DOHH2 (cell line): ENCODE data around the gene REC114.
"Not testable (repeated sequence)": the region's sequence is repeated elsewhere in the genome, so short reads cannot be mapped to it uniquely, and the experiment has no call there.

Experiments
- H3F3A ChIP-seq: fragments of 200-600 bp; sonication (generic), shearing (Covaris generic); 2 replicates; pipeline ENCODE4 v1.6.0; 2016; ENCODE audit warnings: antibody characterized with exemption, mild to moderate bottlenecking; ENCODE audit not compliant: control insufficient read depth, insufficient read depth
- H3K27ac ChIP-seq: fragments of 200-600 bp; sonication (generic); 2 replicates; pipeline ENCODE4 v1.5.1; 2014; ENCODE audit warnings: low read depth, mild to moderate bottlenecking, low read length, moderate library complexity
- H3K27me3 ChIP-seq: fragments of 200-600 bp; sonication (generic); 2 replicates; pipeline ENCODE4 v1.6.1; 2014; ENCODE audit warnings: mild to moderate bottlenecking, low read length, mixed read lengths; ENCODE audit not compliant: control insufficient read depth
- H3K36me3 ChIP-seq: fragments of 200-600 bp; sonication (generic); 2 replicates; pipeline ENCODE4 v1.6.1; 2014; ENCODE audit warnings: mild to moderate bottlenecking, low read length, moderate library complexity, mixed read lengths; ENCODE audit not compliant: control insufficient read depth
- H3K4me1 ChIP-seq: fragments of 200-600 bp; sonication (generic); 2 replicates; pipeline ENCODE4 v1.6.1; 2014; ENCODE audit warnings: mild to moderate bottlenecking, low read length, mixed read lengths; ENCODE audit not compliant: control insufficient read depth
- H3K4me2 ChIP-seq: fragments of 200-600 bp; sonication (generic); 2 replicates; pipeline ENCODE4 v1.6.0; 2014; ENCODE audit warnings: mild to moderate bottlenecking, low read length, moderate library complexity
- H3K4me3 ChIP-seq: fragments of 200-600 bp; sonication (generic); 2 replicates; pipeline ENCODE4 v1.5.1; 2014; ENCODE audit warnings: mild to moderate bottlenecking, low read length, mixed read lengths
- H3K79me2 ChIP-seq: fragments of 200-600 bp; sonication (generic); 2 replicates; pipeline ENCODE4 v1.6.1; 2014; ENCODE audit warnings: mild to moderate bottlenecking, low read length, mixed read lengths; ENCODE audit not compliant: control insufficient read depth
- H3K9me2 ChIP-seq: fragments of 200-600 bp; sonication (generic); replicated peaks from 2 replicates; pipeline ENCODE4 v1.6.1; 2014; ENCODE audit warnings: mild to moderate bottlenecking, low read length, mixed read lengths; ENCODE audit not compliant: control insufficient read depth
- H3K9me3 ChIP-seq: fragments of 200-600 bp; sonication (generic); 2 replicates; pipeline ENCODE4 v1.6.1; 2014; ENCODE audit warnings: antibody characterized with exemption, low read length, mixed read lengths; ENCODE audit not compliant: control insufficient read depth, insufficient read depth
- H4K20me1 ChIP-seq: fragments of 200-600 bp; sonication (generic); 2 replicates; pipeline ENCODE4 v1.6.0; 2014; ENCODE audit warnings: low read depth, mild to moderate bottlenecking, antibody characterized with exemption, low read length, moderate library complexity; ENCODE audit not compliant: control insufficient read depth, insufficient read depth
- CTCF ChIP-seq: fragments of 200-600 bp; sonication (generic); IDR thresholded peaks from one replicate; pipeline ENCODE4 v1.5.1; 2014; ENCODE audit warnings: antibody characterized with exemption, mild to moderate bottlenecking, low read depth, low read length; ENCODE audit not compliant: poor library complexity, severe bottlenecking
- EZH2phosphoT487 ChIP-seq: fragments of 200-600 bp; sonication (generic); IDR thresholded peaks from 2 replicates; pipeline ENCODE4 v1.6.1; 2017; ENCODE audit warnings: borderline replicate concordance, mild to moderate bottlenecking, antibody characterized with exemption, low read length, moderate library complexity, mixed read lengths

The REC114 gene

GRCh38 chr15:73395671-73396070 lies 47.3 kb upstream of the REC114 start:
- Histone ChIP-seq H3K79me2 (no peaks in the 10 kb centered on the region), H3K9me3 (no peaks in the 10 kb centered on the region), H3F3A (no peaks in the 10 kb centered on the region), H3K27me3 (peaks cover 3% of the 10 kb centered on the region; the same call in 1 of the 2 replicates), H3K27ac (no peak overlapping the region), H3K4me1 (no peaks in the 10 kb centered on the region), H3K4me2 (no peak overlapping the region), H3K4me3 (no peak overlapping the region), H3K36me3 (no peaks in the 10 kb centered on the region), H4K20me1 (no peaks in the 10 kb centered on the region), H3K9me2 (no peaks in the 10 kb centered on the region)
- TF ChIP-seq CTCF (no peak), EZH2phosphoT487 (no peak)

- Histone ChIP-seq H3K4me2 (no peak overlapping the region), H4K20me1 (no peaks in the 10 kb centered on the region), H3K79me2 (no peaks in the 10 kb centered on the region), H3K4me3 (no peak overlapping the region), H3K27ac (no peak overlapping the region), H3K4me1 (no peaks in the 10 kb centered on the region), H3F3A (no peaks in the 10 kb centered on the region), H3K27me3 (peaks cover 3% of the 10 kb centered on the region; the same call in 1 of the 2 replicates), H3K36me3 (no peaks in the 10 kb centered on the region), H3K9me2 (no peaks in the 10 kb centered on the region), H3K9me3 (no peaks in the 10 kb centered on the region)
- TF ChIP-seq EZH2phosphoT487, result no peak
- no peak for TF ChIP-seq CTCF
These were observed 45.5 kb upstream of the REC114 start for GRCh38 chr15:73397461-73397860.

GRCh38 chr15:73398861-73399260 lies 44.1 kb upstream of the REC114 start:
- H3K9me2 ChIP-seq, result no peaks in the 10 kb centered on the region
- H3F3A ChIP-seq, result no peaks in the 10 kb centered on the region
- H3K36me3 ChIP-seq, result no peaks in the 10 kb centered on the region
- no peaks in the 10 kb centered on the region for H3K79me2 ChIP-seq
- H3K27me3 ChIP-seq, result peaks cover 3% of the 10 kb centered on the region; the same call in 1 of the 2 replicates
- H3K4me3 ChIP-seq, result no peak overlapping the region
- H3K9me3 ChIP-seq, result no peaks in the 10 kb centered on the region
- no peaks in the 10 kb centered on the region for H3K4me1 ChIP-seq
- no peak overlapping the region for H3K4me2 ChIP-seq
- H3K27ac ChIP-seq, result no peak overlapping the region
- TF ChIP-seq CTCF, result no peak
- TF ChIP-seq EZH2phosphoT487, result no peak
- no peaks in the 10 kb centered on the region for H4K20me1 ChIP-seq

GRCh38 chr15:73400222-73400621 lies 42.7 kb upstream of the REC114 start:
- not testable (repeated sequence) for H3K4me3 ChIP-seq, H3K36me3 ChIP-seq, H3K4me1 ChIP-seq, H3K27ac ChIP-seq, H3K9me2 ChIP-seq, H3F3A ChIP-seq, H3K27me3 ChIP-seq, H3K4me2 ChIP-seq, H3K9me3 ChIP-seq, H4K20me1 ChIP-seq, H3K79me2 ChIP-seq
